ENCODE data around the gene CYP2W1.

Gene CYP2W1

DNA sequence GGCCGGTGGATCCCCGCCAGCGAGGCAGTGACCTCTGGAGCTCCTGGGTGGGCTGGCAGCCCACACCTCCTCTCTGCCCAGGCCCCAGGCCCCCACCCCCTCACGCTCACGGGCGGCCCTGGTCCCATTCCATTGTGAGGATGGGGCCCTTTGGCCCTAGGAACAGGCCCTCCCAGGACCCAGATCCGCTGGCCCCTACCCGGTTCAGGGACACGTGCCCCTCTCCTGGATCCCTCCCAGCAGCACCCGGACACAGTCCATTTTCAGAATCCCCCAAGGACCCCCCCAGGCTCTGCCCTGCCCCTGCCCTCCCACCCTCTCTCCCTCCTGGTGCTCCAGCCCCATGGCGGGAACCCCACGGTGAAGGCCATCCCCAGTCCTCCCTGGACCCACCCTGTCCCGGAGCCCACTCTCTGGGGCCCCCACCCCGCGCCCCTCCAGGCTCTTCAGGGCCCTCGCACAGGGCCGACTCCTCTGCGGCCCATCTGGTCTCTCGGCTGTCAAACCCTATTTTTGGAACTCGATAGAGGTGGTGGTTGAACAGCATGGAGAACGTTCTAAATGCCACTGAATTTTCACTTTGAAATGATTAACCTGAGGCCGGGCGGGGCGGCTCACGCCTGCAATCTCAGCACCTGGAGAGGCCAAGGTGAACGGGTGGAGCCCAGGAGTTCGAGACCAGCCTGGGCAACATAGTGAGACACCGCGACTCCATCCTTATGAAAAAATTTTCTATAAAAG, 36.6 kb upstream of the CYP2W1 start:
- Histone ChIP-seq H3K9me3 (ENCODE audit: severe bottlenecking) (no peaks in the 10 kb centered on the region), H3K4me1 (ENCODE audit: insufficient read depth, poor library complexity, severe bottlenecking) (peaks cover 35% of the 10 kb centered on the region), H3K4me3 (ENCODE audit: severe bottlenecking) (no peak overlapping the region), H3K27ac (ENCODE audit: poor library complexity, severe bottlenecking) (peak overlapping the region; percentile 94), H3K36me3 (ENCODE audit: low read depth) (peaks cover 5% of the 10 kb centered on the region; the same call in 1 of the 2 replicates), H3K27me3 (ENCODE audit: insufficient read depth, poor library complexity, severe bottlenecking) (no peaks in the 10 kb centered on the region)
- TF ChIP-seq, protein P1, sequence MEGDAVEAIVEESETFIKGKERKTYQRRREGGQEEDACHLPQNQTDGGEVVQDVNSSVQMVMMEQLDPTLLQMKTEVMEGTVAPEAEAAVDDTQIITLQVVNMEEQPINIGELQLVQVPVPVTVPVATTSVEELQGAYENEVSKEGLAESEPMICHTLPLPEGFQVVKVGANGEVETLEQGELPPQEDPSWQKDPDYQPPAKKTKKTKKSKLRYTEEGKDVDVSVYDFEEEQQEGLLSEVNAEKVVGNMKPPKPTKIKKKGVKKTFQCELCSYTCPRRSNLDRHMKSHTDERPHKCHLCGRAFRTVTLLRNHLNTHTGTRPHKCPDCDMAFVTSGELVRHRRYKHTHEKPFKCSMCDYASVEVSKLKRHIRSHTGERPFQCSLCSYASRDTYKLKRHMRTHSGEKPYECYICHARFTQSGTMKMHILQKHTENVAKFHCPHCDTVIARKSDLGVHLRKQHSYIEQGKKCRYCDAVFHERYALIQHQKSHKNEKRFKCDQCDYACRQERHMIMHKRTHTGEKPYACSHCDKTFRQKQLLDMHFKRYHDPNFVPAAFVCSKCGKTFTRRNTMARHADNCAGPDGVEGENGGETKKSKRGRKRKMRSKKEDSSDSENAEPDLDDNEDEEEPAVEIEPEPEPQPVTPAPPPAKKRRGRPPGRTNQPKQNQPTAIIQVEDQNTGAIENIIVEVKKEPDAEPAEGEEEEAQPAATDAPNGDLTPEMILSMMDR (IDR thresholded peaks at IDR 0.05; ENCODE audit: poor library complexity, severe bottlenecking) = no peak
- no peak for ATAC-seq (ENCODE audit: low read depth)
- DNase-seq (ENCODE audit: low spot score) = peak; percentile 46

GRCh38 chr7:947391-948210, 35.4 kb upstream of the CYP2W1 start:
- DNase-seq (ENCODE audit: low spot score) (peak; percentile 57), ATAC-seq (ENCODE audit: low read depth) (no peak)
- Histone ChIP-seq H3K9me3 (ENCODE audit: severe bottlenecking) (no peaks in the 10 kb centered on the region), H3K4me1 (ENCODE audit: insufficient read depth, poor library complexity, severe bottlenecking) (peaks cover 35% of the 10 kb centered on the region), H3K4me3 (ENCODE audit: severe bottlenecking) (no peak overlapping the region), H3K27me3 (ENCODE audit: insufficient read depth, poor library complexity, severe bottlenecking) (no peaks in the 10 kb centered on the region), H3K27ac (ENCODE audit: poor library complexity, severe bottlenecking) (peak overlapping the region; percentile 94), H3K36me3 (ENCODE audit: low read depth) (peaks cover 5% of the 10 kb centered on the region; the same call in 1 of the 2 replicates)
- TF ChIP-seq, protein P1 (IDR thresholded peaks at IDR 0.05; ENCODE audit: poor library complexity, severe bottlenecking) = no peak

DNA sequence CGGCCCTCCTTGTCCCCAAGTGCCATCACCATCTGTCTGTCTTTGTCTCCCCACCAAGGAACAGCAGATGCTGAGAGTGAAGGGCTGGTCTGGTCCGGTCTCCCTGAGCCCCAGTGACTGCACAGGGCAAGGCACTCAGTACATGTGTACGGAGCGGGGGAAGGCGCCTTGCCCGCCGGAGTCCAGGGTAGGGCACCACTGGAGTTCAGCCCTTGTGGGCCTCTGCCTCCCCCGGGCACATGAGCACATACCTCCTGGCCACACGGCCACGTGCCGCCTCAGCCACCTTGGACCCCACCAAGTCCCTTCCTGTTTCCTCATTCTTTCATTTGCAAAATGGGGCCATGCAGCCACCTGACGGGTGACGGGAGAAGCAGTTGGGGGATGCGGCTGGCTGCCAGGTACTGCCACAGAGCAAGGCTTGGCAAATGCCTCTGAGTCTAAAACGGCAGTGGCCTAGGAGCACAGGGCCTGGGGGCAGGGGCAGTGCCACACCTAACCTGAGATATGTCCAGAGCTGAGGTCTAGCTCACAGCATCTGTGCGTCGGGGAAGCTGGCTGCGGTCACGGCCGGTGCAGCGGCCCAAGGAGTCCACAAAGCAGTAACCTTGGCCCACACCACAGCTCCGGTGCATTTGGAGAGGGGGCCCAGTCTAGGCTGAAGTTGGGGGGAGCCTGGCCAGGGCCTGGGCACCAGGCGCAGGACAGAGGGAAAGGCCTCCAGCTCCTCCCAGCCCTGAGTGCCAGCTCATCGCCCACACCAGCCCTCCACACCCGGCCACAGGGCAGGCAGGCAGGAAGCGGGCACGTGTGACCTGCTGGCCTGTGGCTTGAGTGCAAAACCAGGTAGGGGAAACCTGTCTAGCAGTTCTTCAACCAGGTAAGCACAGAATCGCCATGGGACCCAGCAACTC, 33.7 kb upstream of the CYP2W1 start:
- ATAC-seq (ENCODE audit: low read depth) (no peak), DNase-seq (ENCODE audit: low spot score) (peak; percentile 59)
- TF ChIP-seq, protein P1 (IDR thresholded peaks at IDR 0.05; ENCODE audit: poor library complexity, severe bottlenecking) = no peak
- peaks cover 34% of the 10 kb centered on the region for H3K4me1 ChIP-seq (ENCODE audit: insufficient read depth, poor library complexity, severe bottlenecking)
- H3K36me3 ChIP-seq (ENCODE audit: low read depth) = peaks cover 5% of the 10 kb centered on the region; the same call in 1 of the 2 replicates
- H3K9me3 ChIP-seq (ENCODE audit: severe bottlenecking) = no peaks in the 10 kb centered on the region
- no peak overlapping the region for H3K4me3 ChIP-seq (ENCODE audit: severe bottlenecking)
- peak overlapping the region; percentile 35 for H3K27ac ChIP-seq (ENCODE audit: poor library complexity, severe bottlenecking)
- no peaks in the 10 kb centered on the region for H3K27me3 ChIP-seq (ENCODE audit: insufficient read depth, poor library complexity, severe bottlenecking)

GRCh38 chr7:951881-952547, 31.0 kb upstream of the CYP2W1 start:
- Histone ChIP-seq H3K4me1 (ENCODE audit: insufficient read depth, poor library complexity, severe bottlenecking) (peaks cover 10% of the 10 kb centered on the region), H3K4me3 (ENCODE audit: severe bottlenecking) (no peak overlapping the region), H3K27ac (ENCODE audit: poor library complexity, severe bottlenecking) (no peak overlapping the region), H3K9me3 (ENCODE audit: severe bottlenecking) (no peaks in the 10 kb centered on the region), H3K27me3 (ENCODE audit: insufficient read depth, poor library complexity, severe bottlenecking) (no peaks in the 10 kb centered on the region), H3K36me3 (ENCODE audit: low read depth) (no peaks in the 10 kb centered on the region)
- ATAC-seq (ENCODE audit: low read depth) (no peak), DNase-seq (ENCODE audit: low spot score) (peak; percentile 60)
- TF ChIP-seq, protein P1 (IDR thresholded peaks at IDR 0.05; ENCODE audit: poor library complexity, severe bottlenecking) = no peak

All from RWPE2 (cell line).